SK-N-SH (cell line): Measurements from ENCODE around the gene MYO19. TPM values are rescaled to one million over a fixed set of nuclear protein-coding genes. Genes with fewer than 3 reads are reported as not detected.

Experiments
- CTCF ChIA-PET: fragments of 300-600, 350-600 bp; formaldehyde crosslinking; extraction: SDS; loops from one replicate; lab custom pipeline; 2021; lab: Yijun Ruan, JAX
- POLR2A ChIA-PET: fragments of 350-600 bp; sonication (Branson Sonifier 250); formaldehyde crosslinking; extraction: SDS; loops from one replicate; lab custom pipeline; 2020; ENCODE audit warnings: antibody characterized with exemption, inconsistent platforms; lab: Yijun Ruan, JAX
- DNase-seq: peaks from one replicate; pipeline ENCODE4 v3.0.0; 2012
- H2AFZ ChIP-seq: fragments of 200-600 bp; sonication (generic); 2 replicates; pipeline ENCODE4 v1.8.1; 2016; ENCODE audit warnings: antibody characterized with exemption, mild to moderate bottlenecking, low read depth
- H3F3A ChIP-seq: fragments of 200-600 bp; sonication (generic); replicated peaks from 2 replicates; pipeline ENCODE3; 2016; ENCODE audit warnings: antibody characterized with exemption, mild to moderate bottlenecking; ENCODE audit not compliant: insufficient read depth
- H3K27ac ChIP-seq, 2 experiments: fragments of 200-500 bp in 1 of 2; fragments of 200-600 bp in 1 of 2; sonication (Bioruptor generic) in 1 of 2; sonication (generic), shearing (Covaris generic) in 1 of 2; 2 replicates each; pipeline versions ENCODE4 v1.5.1 to v1.6.1; 2014 to 2016; ENCODE audit warnings: low read depth in 2 of 2, inconsistent platforms in 1 of 2, low read length in 1 of 2, mild to moderate bottlenecking in 1 of 2, mixed read lengths in 1 of 2
- H3K27me3 ChIP-seq: fragments of 200-600 bp; sonication (generic), shearing (Covaris generic); 2 replicates; pipeline ENCODE4 v1.6.1; 2016; ENCODE audit warnings: mixed run types; ENCODE audit not compliant: insufficient read depth
- H3K36me3 ChIP-seq, 2 experiments: fragments of 200-500 bp in 1 of 2; fragments of 200-600 bp in 1 of 2; sonication (Bioruptor generic) in 1 of 2; sonication (generic) in 1 of 2; replicated peaks in 1 of 2; 2 replicates each; pipeline versions ENCODE3 to v1.5.1; 2014 to 2016; ENCODE audit warnings: low read length in 1 of 2, mild to moderate bottlenecking in 1 of 2; ENCODE audit not compliant: insufficient read depth in 2 of 2, control insufficient read depth in 1 of 2
- H3K4me1 ChIP-seq, 2 experiments: fragments of 200-500 bp in 1 of 2; fragments of 200-600 bp in 1 of 2; sonication (Bioruptor generic) in 1 of 2; sonication (generic), shearing (Covaris generic) in 1 of 2; 2 replicates each; pipeline versions ENCODE4 v1.5.1 to v1.6.1; 2014 to 2016; ENCODE audit warnings: low read depth in 1 of 2, low read length in 1 of 2, mixed run types in 1 of 2; ENCODE audit not compliant: insufficient read depth in 2 of 2, control insufficient read depth in 1 of 2
- H3K4me2 ChIP-seq: fragments of 200-600 bp; sonication (generic), shearing (Covaris generic); 2 replicates; pipeline ENCODE4 v1.6.1; 2017; ENCODE audit warnings: mixed run types
- H3K4me3 ChIP-seq, 2 experiments: fragments of 200-500 bp in 1 of 2; fragments of 200-600 bp in 1 of 2; sonication (Bioruptor generic) in 1 of 2; sonication (generic), shearing (Covaris generic) in 1 of 2; 2 replicates each; pipeline versions ENCODE4 v1.5.1 to v1.8.1; 2014 to 2016; ENCODE audit warnings: low read depth in 2 of 2, inconsistent platforms in 1 of 2, low read length in 1 of 2, mild to moderate bottlenecking in 1 of 2, mixed read lengths in 1 of 2, moderate library complexity in 1 of 2
- H3K79me2 ChIP-seq: fragments of 200-600 bp; sonication (generic); 2 replicates; pipeline ENCODE4 v1.8.1; 2017; ENCODE audit warnings: mild to moderate bottlenecking; ENCODE audit not compliant: insufficient read depth
- H3K9ac ChIP-seq: fragments of 200-600 bp; sonication (generic); 2 replicates; pipeline ENCODE4 v1.6.1; 2017; ENCODE audit warnings: mixed run types
- H3K9me2 ChIP-seq: fragments of 200-600 bp; sonication (generic); 2 replicates; pipeline ENCODE4 v1.6.1; 2017; ENCODE audit warnings: mixed run types
- H3K9me3 ChIP-seq: fragments of 200-600 bp; sonication (generic); 2 replicates; pipeline ENCODE4 v1.6.1; 2017; ENCODE audit warnings: mixed run types, mild to moderate bottlenecking, moderate library complexity
- H4K20me1 ChIP-seq: fragments of 200-600 bp; sonication (generic); 2 replicates; pipeline ENCODE4 v1.6.1; 2017; ENCODE audit warnings: mild to moderate bottlenecking, mixed run types; ENCODE audit not compliant: insufficient read depth
- ELF1 ChIP-seq: IDR thresholded peaks from 2 replicates; pipeline ENCODE4 v1.4.0; 2012
- FOXJ3 ChIP-seq: sonication (generic); formaldehyde crosslinking; IDR thresholded peaks from 2 replicates; pipeline ENCODE4 v1.5.1; 2020; ENCODE audit warnings: mild to moderate bottlenecking, missing genetic modification reagents
- FOXM1 ChIP-seq: IDR thresholded peaks from 2 replicates; pipeline ENCODE4 v1.4.0; 2012; ENCODE audit warnings: low read depth, mild to moderate bottlenecking
- GABPA ChIP-seq: IDR thresholded peaks from 2 replicates; pipeline ENCODE4 v1.4.0; 2012; ENCODE audit warnings: low read depth, mild to moderate bottlenecking
- GATA2 ChIP-seq: sonication (generic); formaldehyde crosslinking; IDR thresholded peaks from 2 replicates; pipeline ENCODE4 v1.5.0; 2020; ENCODE audit warnings: mild to moderate bottlenecking, missing genetic modification reagents
- JUND ChIP-seq: IDR thresholded peaks from 2 replicates; pipeline ENCODE4 v1.4.0; 2012
- MXI1 ChIP-seq: IDR thresholded peaks from 2 replicates; pipeline ENCODE4 v1.6.1; 2012; ENCODE audit warnings: mild to moderate bottlenecking, low read depth, low read length, improper control_type of control experiment
- NFIC ChIP-seq: IDR thresholded peaks from 2 replicates; pipeline ENCODE4 v1.4.0; 2012; ENCODE audit warnings: borderline replicate concordance
- NRF1 ChIP-seq: IDR thresholded peaks from 2 replicates; pipeline ENCODE4 v1.6.1; 2012; ENCODE audit warnings: low read depth, mild to moderate bottlenecking, low read length
- RAD21 ChIP-seq: IDR thresholded peaks from 2 replicates; pipeline ENCODE4 v1.6.1; 2012; ENCODE audit warnings: mild to moderate bottlenecking, low read length
- RCOR1 ChIP-seq: fragments of 150-350 bp; IDR thresholded peaks from 2 replicates; pipeline ENCODE4 v1.6.1; 2017; ENCODE audit warnings: antibody characterized with exemption, low read length
- RXRA ChIP-seq: IDR thresholded peaks from 2 replicates; pipeline ENCODE4 v1.4.0; 2012; ENCODE audit warnings: low read depth, mild to moderate bottlenecking, borderline replicate concordance
- SIN3A ChIP-seq: IDR thresholded peaks from 2 replicates; pipeline ENCODE4 v1.6.1; 2012; ENCODE audit warnings: low read depth, mild to moderate bottlenecking, low read length, moderate library complexity, borderline replicate concordance
- TEAD4 ChIP-seq: IDR thresholded peaks from 2 replicates; pipeline ENCODE4 v1.4.0; 2012; ENCODE audit warnings: mild to moderate bottlenecking, borderline replicate concordance; ENCODE audit not compliant: insufficient read depth
- YY1 ChIP-seq: IDR thresholded peaks from 2 replicates; pipeline ENCODE4 v1.4.0; 2012; ENCODE audit warnings: low read depth, mild to moderate bottlenecking
- WGBS: methylation state at CpG from one replicate; pipeline ENCODE4 v1.1.6; 2017; ENCODE audit warnings: low lambda C conversion rate; 5-methylcytosine and 5-hydroxymethylcytosine counted together
- polyA plus RNA-seq, 3 experiments: library from polyadenylated mRNA; depleted of rRNA; stranded (reverse); fragments of >200 nt; gene quantifications; 2 replicates each; pipeline ENCODE4 v1.2.3, GENCODE V29; 2012
- TF ChIP-seq, protein P1 (sequence below): IDR thresholded peaks from 2 replicates; pipeline ENCODE4; 2012
- TF ChIP-seq, protein P2 (sequence below): IDR thresholded peaks from 2 replicates; pipeline ENCODE4 v1.4.0; 2012; ENCODE audit warnings: low read depth, borderline replicate concordance
- TF ChIP-seq, protein P3 (sequence below): fragments of 150-350 bp; IDR thresholded peaks from 2 replicates; pipeline ENCODE4 v1.6.1; 2016; ENCODE audit warnings: mild to moderate bottlenecking, low read depth, low read length

Gene MYO19
- polyA plus RNA-seq, 1 of the 3 experiments (the other 2 are of a cell fraction), result 61.6 TPM

DNA sequence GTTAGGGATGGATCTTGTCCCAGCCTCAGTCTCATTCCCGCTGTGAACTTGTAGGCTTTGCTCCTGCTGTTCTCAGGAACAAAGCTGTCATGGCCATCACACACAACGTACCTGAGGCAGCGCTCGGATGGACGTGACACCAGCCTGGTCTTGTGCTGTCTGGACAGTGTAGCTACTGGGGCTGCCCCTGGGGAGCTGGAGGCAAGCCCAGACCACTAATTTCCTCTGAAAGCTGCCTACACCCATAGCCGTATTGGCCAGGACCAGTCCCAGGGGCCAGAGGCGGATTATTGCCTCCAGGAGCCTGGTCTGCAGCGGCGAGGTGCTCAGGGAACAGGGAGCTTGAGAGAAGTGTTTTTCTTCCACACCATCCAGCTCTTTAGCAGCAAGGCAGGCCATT, 36.5 kb downstream of the MYO19 start:
- no peaks in the 10 kb centered on the region for H3F3A ChIP-seq
- no peak for TF ChIP-seq GABPA
- TF ChIP-seq YY1, result no peak
- TF ChIP-seq SIN3A, result no peak
- TF ChIP-seq NFIC, result no peak
- TF ChIP-seq MXI1, result no peak
- no peak for TF ChIP-seq NRF1
- no peak for TF ChIP-seq ELF1
- TF ChIP-seq TEAD4, result no peak
- no peak for TF ChIP-seq FOXJ3 (CRISPR knock-in tag)
- no peak for TF ChIP-seq GATA2
- no peak for TF ChIP-seq RXRA
- TF ChIP-seq JUND, result no peak
- TF ChIP-seq, protein P1, sequence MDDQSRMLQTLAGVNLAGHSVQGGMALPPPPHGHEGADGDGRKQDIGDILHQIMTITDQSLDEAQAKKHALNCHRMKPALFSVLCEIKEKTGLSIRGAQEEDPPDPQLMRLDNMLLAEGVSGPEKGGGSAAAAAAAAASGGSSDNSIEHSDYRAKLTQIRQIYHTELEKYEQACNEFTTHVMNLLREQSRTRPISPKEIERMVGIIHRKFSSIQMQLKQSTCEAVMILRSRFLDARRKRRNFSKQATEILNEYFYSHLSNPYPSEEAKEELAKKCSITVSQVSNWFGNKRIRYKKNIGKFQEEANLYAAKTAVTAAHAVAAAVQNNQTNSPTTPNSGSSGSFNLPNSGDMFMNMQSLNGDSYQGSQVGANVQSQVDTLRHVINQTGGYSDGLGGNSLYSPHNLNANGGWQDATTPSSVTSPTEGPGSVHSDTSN, result no peak
- no peak for TF ChIP-seq RAD21
- TF ChIP-seq, protein P2, sequence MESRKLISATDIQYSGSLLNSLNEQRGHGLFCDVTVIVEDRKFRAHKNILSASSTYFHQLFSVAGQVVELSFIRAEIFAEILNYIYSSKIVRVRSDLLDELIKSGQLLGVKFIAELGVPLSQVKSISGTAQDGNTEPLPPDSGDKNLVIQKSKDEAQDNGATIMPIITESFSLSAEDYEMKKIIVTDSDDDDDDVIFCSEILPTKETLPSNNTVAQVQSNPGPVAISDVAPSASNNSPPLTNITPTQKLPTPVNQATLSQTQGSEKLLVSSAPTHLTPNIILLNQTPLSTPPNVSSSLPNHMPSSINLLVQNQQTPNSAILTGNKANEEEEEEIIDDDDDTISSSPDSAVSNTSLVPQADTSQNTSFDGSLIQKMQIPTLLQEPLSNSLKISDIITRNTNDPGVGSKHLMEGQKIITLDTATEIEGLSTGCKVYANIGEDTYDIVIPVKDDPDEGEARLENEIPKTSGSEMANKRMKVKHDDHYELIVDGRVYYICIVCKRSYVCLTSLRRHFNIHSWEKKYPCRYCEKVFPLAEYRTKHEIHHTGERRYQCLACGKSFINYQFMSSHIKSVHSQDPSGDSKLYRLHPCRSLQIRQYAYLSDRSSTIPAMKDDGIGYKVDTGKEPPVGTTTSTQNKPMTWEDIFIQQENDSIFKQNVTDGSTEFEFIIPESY, result no peak
- TF ChIP-seq FOXM1, result no peak
- no peak for TF ChIP-seq RCOR1
- TF ChIP-seq, protein P3, sequence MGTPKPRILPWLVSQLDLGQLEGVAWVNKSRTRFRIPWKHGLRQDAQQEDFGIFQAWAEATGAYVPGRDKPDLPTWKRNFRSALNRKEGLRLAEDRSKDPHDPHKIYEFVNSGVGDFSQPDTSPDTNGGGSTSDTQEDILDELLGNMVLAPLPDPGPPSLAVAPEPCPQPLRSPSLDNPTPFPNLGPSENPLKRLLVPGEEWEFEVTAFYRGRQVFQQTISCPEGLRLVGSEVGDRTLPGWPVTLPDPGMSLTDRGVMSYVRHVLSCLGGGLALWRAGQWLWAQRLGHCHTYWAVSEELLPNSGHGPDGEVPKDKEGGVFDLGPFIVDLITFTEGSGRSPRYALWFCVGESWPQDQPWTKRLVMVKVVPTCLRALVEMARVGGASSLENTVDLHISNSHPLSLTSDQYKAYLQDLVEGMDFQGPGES, result no peak
- TF ChIP-seq, all 33 proteins: peak for 0
- no peak overlapping the region for H3K4me3 ChIP-seq
- peak overlapping the region in 1 of 2 experiments; percentile 92; a peak in 2 of 4 replicates for H3K27ac ChIP-seq
- ChIA-PET POLR2A (interaction anchor here (0.6 to 1.6 kb wide), 5 partner anchors 12 to 46 kb away, joined by 3 to 13 read pairs (median 4); partner anchors contain the start of genes GGNBP2, MYO19, PIGW and ZNHIT3), CTCF (interaction anchor here (4.4 kb wide), 1 partner anchor 15 kb away, joined by 22 read pairs; no protein-coding TSS in a partner anchor)
- H3K27me3 ChIP-seq, result no peaks in the 10 kb centered on the region
- H3K4me2 ChIP-seq, result no peak overlapping the region
- H3K4me1 ChIP-seq, result peaks cover 0 to 22% of the 10 kb centered on the region in 2 experiments; a peak in 1 of 4 replicates
- DNase-seq, result peak; percentile 64
- 82% methylated on average over 5 of the region's 9 CpGs for WGBS
- no peaks in the 10 kb centered on the region for H3K9me3 ChIP-seq
- H3K9me2 ChIP-seq, result no peaks in the 10 kb centered on the region
- H3K79me2 ChIP-seq, result no peaks in the 10 kb centered on the region
- no peak overlapping the region for H3K9ac ChIP-seq
- no peak overlapping the region for H2AFZ ChIP-seq
- H4K20me1 ChIP-seq, result no peaks in the 10 kb centered on the region
- H3K36me3 ChIP-seq, result peaks cover 39 to 59% of the 10 kb centered on the region in 2 experiments
